CD4-positive, alpha-beta T cell treated with Interleukin-15 for 4 hours (primary cell): ENCODE measurements around the gene CREB1.
"Not testable (repeated sequence)": the region's sequence is repeated elsewhere in the genome, so short reads cannot be mapped to it uniquely, and the experiment has no call there.

ENCODE experiments used
- DNase-seq: peaks from one replicate; pipeline ENCODE4 v3.0.0-alpha.2; 2020; ENCODE audit warnings: low spot score

Gene CREB1

GRCh38 chr2:207619764-207620203 lies 90.0 kb downstream of the CREB1 start:
- DNase-seq = no peak

DNA sequence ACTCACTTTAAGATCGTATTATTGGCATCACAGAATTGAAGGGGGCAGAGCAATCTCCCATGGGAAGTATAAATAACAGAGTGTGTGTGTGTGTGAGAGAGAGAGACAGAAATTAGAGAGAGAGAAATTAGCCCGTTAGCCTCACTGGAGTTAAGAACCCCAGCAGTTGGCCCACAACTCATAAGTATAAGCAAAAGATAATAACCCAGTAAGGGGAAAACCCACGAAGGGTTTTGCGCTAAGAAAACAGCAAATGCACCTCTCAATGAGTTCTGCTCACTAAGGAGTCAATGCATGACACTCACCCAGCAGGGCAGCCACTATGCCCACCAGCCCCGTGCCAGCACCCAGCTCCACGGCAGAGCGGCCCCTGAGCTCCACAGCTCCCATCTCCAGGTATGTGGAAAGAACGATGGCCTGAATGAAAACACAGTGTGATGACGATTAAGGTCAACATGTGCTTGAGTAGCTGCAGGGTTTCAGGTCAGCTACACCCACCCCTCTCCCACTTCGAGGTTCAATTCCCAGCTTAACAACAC lies 91.8 kb downstream of the CREB1 start:
- no peak for DNase-seq

DNA sequence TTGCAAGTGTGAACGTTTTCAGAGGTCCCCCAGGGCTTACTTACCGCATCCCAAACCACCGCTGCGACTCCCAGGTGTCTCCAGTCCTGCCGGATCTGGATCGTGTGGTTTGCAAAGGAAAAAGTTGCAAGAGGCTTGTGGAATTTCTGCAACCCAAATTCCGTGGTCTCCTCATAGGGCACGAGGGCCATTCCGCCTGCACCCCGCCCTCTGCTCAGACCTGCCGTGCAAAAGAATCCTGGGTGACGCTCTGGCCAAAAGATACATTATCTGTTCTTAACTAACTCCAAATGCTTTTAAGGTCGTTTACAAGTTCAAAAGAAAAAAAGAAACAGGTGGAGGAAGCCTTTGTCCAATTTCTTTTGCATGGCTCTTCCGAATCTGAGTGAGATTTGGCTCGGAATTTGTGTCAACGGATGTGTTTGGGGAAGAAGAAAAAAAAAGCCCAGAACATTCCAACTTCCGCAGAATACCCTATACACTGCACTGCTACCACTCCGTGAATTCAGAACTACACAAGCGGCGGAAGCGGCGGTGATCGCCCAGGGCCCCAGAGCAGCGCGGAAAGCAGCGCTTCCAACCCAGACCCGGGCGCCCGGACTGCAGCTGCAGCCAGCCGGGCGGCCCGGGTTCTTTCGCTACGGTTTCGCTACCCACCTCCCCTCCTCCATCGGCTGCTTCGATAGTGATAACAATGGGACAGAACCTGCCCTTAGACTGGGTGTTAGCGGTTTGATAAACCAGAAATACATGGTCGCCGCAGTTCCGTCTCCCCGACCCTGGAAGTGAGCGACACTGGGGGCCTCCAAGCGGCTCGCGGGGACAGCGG lies 94.6 kb downstream of the CREB1 start:
- peak; percentile 52 for DNase-seq

DNA sequence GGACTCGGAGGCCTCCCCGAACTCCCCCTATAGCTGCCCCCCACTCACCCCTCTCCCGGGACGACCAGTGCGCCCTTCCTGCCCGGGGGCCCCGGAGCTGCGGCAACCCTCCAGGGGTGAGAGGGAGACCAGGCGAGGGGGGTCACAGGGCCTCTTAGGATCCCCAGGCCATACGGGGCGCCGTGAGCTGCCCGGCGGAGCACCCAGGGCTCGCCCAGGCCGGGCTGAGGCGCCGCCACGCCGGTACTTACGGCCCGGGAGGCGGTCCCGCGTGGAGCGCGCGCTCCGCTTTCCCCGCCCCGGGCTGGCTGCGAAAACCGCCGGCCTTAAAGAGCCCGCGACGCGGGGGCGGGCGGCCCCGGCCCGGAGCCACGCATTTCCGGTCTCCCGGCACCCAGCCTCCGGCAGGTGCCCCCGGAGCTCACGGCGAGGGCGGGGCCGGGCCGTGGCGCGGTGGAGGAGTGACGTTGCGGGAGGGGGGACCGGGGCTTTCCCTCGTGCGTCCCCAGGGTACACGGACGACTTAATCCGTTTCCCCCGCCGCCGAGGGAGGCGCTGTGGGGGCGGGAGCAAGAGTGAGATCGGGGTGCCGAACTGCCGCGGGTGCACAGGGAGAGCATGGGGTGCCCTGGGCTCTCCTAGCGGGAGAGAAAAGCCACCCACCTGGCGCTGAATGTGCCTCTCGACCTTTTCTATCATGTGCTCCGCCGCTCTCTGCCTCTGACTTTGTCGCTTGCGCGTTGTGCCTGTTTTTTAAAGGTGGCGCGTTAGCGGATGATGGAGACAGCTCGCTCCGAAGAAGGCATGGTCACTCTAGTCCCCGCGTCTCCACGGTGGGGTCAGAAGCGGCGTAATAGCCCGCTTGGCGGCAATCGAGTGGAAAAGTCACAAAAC lies 95.5 kb downstream of the CREB1 start, which contains the start of gene METTL21A:
Gene METTL21A, minus strand, starts transcription at position 381 of the 894 bp plus-strand sequence. CDS start 1,019 bp downstream, outside the sequence.
- peak; percentile 95 for DNase-seq

DNA sequence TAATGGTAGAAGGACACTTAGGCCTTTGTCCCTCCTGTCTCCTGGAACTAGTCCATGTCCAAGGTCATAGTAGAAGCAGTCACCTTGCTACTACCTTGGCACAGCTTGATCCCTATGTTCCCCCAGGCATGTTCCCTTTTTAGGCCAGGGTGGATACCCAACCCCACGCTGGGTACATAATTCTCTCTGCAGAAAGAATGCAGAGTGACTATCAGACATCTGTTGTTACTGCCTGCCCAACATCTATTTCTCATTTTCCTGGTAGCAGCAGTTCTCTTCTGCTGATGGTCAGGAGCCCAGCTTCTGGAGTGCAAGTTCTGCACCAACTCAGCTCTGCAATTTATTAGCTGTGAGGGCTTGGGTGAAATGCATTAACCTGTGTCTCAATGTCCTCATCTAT lies 99.8 kb downstream of the CREB1 start:
- DNase-seq = no peak

DNA sequence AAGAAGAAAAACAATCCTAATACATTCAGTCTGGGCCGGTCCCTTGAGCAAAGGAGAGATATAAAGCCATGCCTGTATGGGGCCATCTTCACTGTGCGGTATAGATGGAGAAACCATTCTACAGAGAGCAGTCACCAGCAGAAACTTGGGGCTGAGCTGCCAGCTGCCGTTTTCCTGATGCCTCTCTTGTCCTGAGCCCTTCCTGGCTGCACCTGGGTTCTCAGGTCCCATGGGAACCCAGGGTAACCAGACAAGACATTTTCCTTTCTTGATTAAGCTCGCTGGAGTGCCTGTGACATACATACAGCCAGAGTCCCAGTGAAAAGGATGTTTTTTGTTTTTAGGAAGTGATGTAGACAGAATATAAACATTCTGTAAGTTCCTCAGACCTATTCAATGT lies 100.7 kb downstream of the CREB1 start:
- DNase-seq = no peak

- DNase-seq = no peak
Observed at GRCh38 chr2:207632575-207633493, 103.1 kb downstream of the CREB1 start.

DNA sequence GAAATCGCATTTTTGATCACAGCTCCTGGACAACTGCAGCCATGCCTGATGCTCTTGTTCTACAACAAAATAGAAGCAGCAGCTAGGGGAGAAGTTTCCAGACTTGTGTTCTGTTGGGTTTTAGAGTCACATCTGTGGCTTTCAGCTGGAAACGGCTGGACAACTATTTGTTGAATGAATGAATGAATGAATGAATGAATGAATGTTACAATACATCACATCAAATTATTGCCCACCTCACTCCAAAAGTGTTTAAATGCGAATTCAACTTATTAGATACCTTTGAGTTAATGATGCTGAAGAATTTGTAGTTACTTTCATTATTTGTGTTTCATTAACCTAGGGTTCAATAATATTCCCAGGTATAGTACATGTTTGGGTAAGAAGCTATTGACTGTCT lies 103.9 kb downstream of the CREB1 start:
- DNase-seq = no peak

DNA sequence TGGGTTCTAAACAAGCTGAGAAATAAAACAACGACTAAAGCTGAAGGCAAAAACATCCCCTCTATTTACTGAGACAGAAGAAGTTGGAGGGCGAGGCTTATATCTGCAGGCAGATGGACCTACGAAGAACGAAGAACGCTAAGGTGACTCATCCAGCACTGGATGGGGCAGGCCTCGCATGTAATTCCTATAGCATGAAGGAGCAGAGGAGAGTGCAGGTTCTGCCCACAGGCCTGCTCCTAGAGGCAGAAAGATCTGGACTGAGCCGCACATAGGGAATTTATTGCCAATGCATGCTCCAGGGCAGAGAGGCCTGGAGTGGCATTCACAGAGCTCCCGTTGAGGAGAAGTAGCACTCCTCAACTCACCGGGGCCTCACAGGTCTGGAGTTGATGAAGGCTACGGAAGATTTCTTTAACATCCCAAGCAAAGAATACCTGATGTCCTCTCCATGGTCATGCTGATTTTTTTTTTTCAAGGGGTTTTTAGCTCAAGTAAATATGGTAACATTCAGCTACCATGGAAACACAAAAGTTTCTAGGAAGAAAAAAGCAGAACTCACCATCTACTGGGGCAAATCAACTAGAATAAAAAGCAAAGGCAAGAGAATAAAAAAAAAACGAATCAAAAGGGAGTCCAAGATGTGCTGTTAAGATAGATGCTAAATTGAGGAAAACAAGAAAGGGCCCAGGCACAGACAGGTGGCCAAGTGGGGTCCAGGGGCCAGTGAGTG lies 105.9 kb downstream of the CREB1 start:
- no peak for DNase-seq

- not testable (repeated sequence) for DNase-seq
Observed at GRCh38 chr2:207639288-207639687, 109.5 kb downstream of the CREB1 start.

GRCh38 chr2:207640160-207640559 lies 110.4 kb downstream of the CREB1 start:
- no peak for DNase-seq

- no peak for DNase-seq
Observed at GRCh38 chr2:207640661-207641060, 110.9 kb downstream of the CREB1 start.

GRCh38 chr2:207643892-207644291 lies 114.1 kb downstream of the CREB1 start:
- no peak for DNase-seq

DNA sequence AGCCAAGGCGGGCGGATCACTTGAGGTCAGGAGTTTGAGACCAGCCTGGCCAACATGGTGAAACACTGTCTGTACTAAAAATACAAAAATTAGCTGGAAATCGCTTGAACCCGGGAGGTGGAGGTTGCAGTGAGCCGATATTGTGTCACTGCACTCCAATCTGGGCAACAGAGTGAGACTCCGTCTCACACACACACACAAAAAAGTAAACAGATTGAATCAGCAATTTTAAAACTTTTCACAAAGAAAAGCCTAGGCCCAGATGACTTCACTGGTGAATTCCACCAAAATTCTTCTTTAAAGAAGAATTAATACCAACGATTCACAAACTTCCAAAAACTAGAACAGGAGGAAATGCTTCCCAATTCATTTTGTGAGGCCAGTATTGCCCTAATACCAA lies 116.8 kb downstream of the CREB1 start:
- DNase-seq = not testable (repeated sequence)
